Breast epithelium (tissue), 4 donors: ENCODE results near the gene FAM174B. TPM values are rescaled to one million over a fixed set of nuclear protein-coding genes. Genes with fewer than 3 reads are reported as not detected.

Source experiments
- DNase-seq, 2 donors: peaks; one replicate each; pipeline ENCODE4 v3.0.0-alpha.2; 2019; ENCODE audit warnings: low spot score in 2 of 2
- H3K27ac ChIP-seq, 2 donors: fragments of 200-600 bp; sonication (generic) in 1 of 2; one replicate each; pipeline ENCODE4 v1.5.1; 2016 to 2019; ENCODE audit warnings: mild to moderate bottlenecking in 1 of 2
- H3K27me3 ChIP-seq, 2 donors: fragments of 200-600 bp; sonication (generic) in 1 of 2; one replicate each; pipeline versions ENCODE4 v1.5.1 to v1.6.0; 2017 to 2019; ENCODE audit warnings: control low read depth in 1 of 2, mild to moderate bottlenecking in 1 of 2
- H3K36me3 ChIP-seq: fragments of 200-600 bp; one replicate; pipeline ENCODE4 v1.5.1; 2019
- H3K4me1 ChIP-seq, 2 donors: fragments of 200-600 bp; sonication (generic); one replicate each; pipeline ENCODE4 v1.5.1; 2016 to 2019; ENCODE audit warnings: control low read depth in 1 of 2
- H3K4me3 ChIP-seq, 3 donors: fragments of 200-600 bp; sonication (generic); 1 replicate in 2 of 3; 2 replicates in 1 of 3; pipeline ENCODE4 v1.5.1; 2016 to 2019; ENCODE audit warnings: mild to moderate bottlenecking in 3 of 3, moderate library complexity in 2 of 3
- H3K9me3 ChIP-seq, 2 donors: fragments of 200-600 bp; sonication (generic) in 1 of 2; one replicate each; pipeline ENCODE4 v1.5.1; 2016 to 2019; ENCODE audit warnings: control low read depth in 1 of 2
- CTCF ChIP-seq, 3 donors: fragments of 450-650 bp; IDR thresholded peaks; one replicate each; pipeline ENCODE4 v1.5.1; 2016 to 2017; ENCODE audit warnings: antibody characterized with exemption in 3 of 3, mild to moderate bottlenecking in 3 of 3, moderate library complexity in 3 of 3
- POLR2A ChIP-seq: fragments of 450-650 bp; IDR thresholded peaks from one replicate; pipeline ENCODE4 v1.6.1; 2016; ENCODE audit warnings: antibody characterized with exemption, mild to moderate bottlenecking, moderate library complexity
- POLR2AphosphoS5 ChIP-seq, 3 donors: sonication (generic); formaldehyde crosslinking; IDR thresholded peaks; one replicate each; pipeline ENCODE4 v1.6.1; 2017; ENCODE audit warnings: antibody characterized with exemption in 3 of 3
- intact Hi-C: fragments of 100-400 bp; cut with DNase I; formaldehyde crosslinking; loops from one replicate; pipeline ENCODE4 v1.15.1; 2023; ENCODE audit warnings: low total_unique reads
- total RNA-seq, 3 donors: library from RNA; depleted of rRNA; stranded (reverse); fragments of >200 nt; gene quantifications; one replicate each; pipeline ENCODE4 v1.1.0, GENCODE V29; 2016

Gene FAM174B
- total RNA-seq, 3 donors from 2014 or later, result 4.3 to 34.7 (median 20.6) TPM

DNA sequence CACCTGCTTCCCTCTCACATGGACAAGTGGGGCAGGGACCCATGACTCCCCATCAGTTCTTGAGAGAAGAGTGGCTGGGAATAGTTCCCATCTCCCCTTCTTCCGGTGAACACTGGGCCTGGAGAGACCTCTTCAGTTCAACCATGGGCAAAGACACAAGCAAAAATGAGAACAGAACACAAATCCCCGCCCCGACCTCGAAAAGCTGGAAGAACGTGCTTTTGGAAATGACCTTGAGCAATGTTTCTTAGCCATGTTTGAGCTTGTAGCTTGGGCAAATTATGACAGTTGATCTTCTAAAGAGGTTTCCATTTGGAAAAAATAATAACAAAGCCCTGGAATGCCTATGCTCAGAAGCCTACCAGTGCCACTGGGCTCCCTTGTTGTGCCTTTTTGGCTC, 59.0 kb downstream of the FAM174B start:
- Histone ChIP-seq H3K4me1 (no peaks in the 10 kb centered on the region), H3K27me3 (no peaks in the 10 kb centered on the region), H3K4me3 (no peak overlapping the region), H3K36me3 (no peaks in the 10 kb centered on the region), H3K9me3 (no peaks in the 10 kb centered on the region), H3K27ac (no peak overlapping the region)
- TF ChIP-seq CTCF (IDR thresholded peaks at IDR 0.05), result no peak
- no peak for TF ChIP-seq POLR2AphosphoS5 (IDR thresholded peaks at IDR 0.05)
- no peak for TF ChIP-seq POLR2A
- peak in 1 of 2 donors; percentile 27 for DNase-seq
- intact Hi-C loops, result no loop called here

DNA sequence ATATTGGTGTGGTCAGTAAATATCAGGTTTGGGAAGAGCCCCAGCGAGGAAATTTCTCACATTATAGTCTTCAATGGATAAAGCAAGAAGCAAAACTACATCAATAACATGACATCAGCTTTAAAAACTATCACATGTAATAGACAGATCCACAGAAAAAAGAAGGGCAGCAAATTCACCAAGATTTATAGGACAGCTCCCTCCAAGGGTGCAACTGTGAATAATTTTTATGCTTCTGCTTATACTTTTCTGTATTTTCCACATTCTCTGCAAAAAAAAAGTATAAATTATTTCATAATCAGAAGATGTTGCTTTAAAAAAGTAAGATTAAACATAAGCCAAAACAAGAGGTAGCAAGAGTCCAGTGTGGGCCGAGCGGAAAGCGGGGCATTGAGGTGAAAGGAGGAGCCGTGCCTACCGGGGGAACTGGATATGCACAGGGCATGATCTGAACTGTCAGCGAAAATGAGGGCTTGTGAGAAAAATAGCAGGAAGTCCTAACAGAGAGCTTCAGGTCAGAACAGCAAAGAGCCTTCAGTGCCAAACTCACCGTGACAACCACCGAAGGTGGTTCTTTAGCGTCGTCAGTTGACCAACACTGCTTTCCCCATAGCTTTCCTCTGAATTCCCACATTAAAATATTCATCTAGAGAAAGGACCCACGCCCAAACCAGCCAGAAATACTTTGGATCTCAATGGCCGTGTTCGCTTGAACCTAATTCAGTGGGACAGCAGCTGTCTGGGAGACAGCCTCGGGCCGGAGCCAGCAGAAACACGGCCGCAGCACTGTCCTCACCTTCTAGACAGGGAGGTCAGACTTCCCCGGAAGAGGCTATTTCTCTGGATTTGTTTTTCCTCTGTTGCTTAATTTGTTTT, 59.8 kb downstream of the FAM174B start:
- peak in 1 of 2 donors; percentile 46 for DNase-seq
- no peaks in the 10 kb centered on the region for H3K36me3 ChIP-seq
- H3K27ac ChIP-seq, result no peak overlapping the region
- TF ChIP-seq POLR2A, result no peak
- TF ChIP-seq CTCF (IDR thresholded peaks at IDR 0.05), result no peak
- no peak for TF ChIP-seq POLR2AphosphoS5 (IDR thresholded peaks at IDR 0.05)
- no peaks in the 10 kb centered on the region for H3K27me3 ChIP-seq
- intact Hi-C loops, result no loop called here
- H3K4me3 ChIP-seq, result no peak overlapping the region
- no peaks in the 10 kb centered on the region for H3K9me3 ChIP-seq
- no peaks in the 10 kb centered on the region for H3K4me1 ChIP-seq

- no peak for DNase-seq
- Histone ChIP-seq H3K27ac (no peak overlapping the region), H3K36me3 (no peaks in the 10 kb centered on the region), H3K27me3 (no peaks in the 10 kb centered on the region), H3K4me3 (no peak overlapping the region), H3K4me1 (no peaks in the 10 kb centered on the region), H3K9me3 (no peaks in the 10 kb centered on the region)
- TF ChIP-seq POLR2A (no peak), CTCF (IDR thresholded peaks at IDR 0.05) (no peak), POLR2AphosphoS5 (IDR thresholded peaks at IDR 0.05) (no peak)
- intact Hi-C loops, result no loop called here
Measured at GRCh38 chr15:92591275-92591674, 64.3 kb downstream of the FAM174B start.

DNA sequence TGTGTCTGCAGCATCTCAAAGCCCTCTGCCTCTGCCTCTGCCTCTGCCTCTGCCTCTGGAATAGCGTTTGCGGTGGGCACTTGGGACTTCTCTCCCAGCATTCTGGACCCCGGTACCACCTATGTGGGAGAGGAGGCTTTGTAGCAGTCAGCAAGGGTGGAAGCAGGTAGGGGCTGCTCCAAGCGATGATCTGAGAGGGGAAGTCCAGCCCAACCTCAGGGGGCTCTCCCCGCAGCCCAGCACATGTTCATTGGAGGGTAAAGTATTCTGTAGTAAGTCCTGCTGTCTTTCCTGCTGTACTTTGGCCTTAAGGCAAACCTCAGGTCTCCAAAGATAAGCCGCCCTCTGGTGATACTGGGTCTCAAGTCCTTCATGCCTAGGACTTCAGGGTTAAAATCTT, 68.6 kb downstream of the FAM174B start:
- Histone ChIP-seq H3K4me3 (no peak overlapping the region), H3K9me3 (no peaks in the 10 kb centered on the region), H3K4me1 (no peaks in the 10 kb centered on the region), H3K27me3 (no peaks in the 10 kb centered on the region), H3K36me3 (no peaks in the 10 kb centered on the region), H3K27ac (no peak overlapping the region)
- no peak for TF ChIP-seq POLR2A
- intact Hi-C loops, result no loop called here
- no peak for DNase-seq

- no peaks in the 10 kb centered on the region for H3K36me3 ChIP-seq
- no peaks in the 10 kb centered on the region for H3K4me1 ChIP-seq
- no peak overlapping the region for H3K27ac ChIP-seq
- H3K9me3 ChIP-seq, result no peaks in the 10 kb centered on the region
- DNase-seq, result no peak
- TF ChIP-seq CTCF (IDR thresholded peaks at IDR 0.05) (no peak), POLR2A (no peak), POLR2AphosphoS5 (IDR thresholded peaks at IDR 0.05) (no peak)
- no peaks in the 10 kb centered on the region for H3K27me3 ChIP-seq
- intact Hi-C loops, result no loop called here
- no peak overlapping the region for H3K4me3 ChIP-seq
Measured at GRCh38 chr15:92586383-92586942, 69.1 kb downstream of the FAM174B start.
